Chondrocyte (in vitro differentiated cells): ENCODE measurements around the gene NECTIN1. TPM values are rescaled to one million over a fixed set of nuclear protein-coding genes. Genes with fewer than 3 reads are reported as not detected.

ENCODE experiments used
- DNase-seq: peaks from one replicate; pipeline ENCODE4 v3.0.0; 2021; ENCODE audit warnings: mixed read lengths, low spot score
- H3K27ac Mint-ChIP-seq: one replicate; pipeline ENCODE4 v1.8.0; 2021; ENCODE audit warnings: mild to moderate bottlenecking, moderate library complexity, mixed read lengths; ENCODE audit not compliant: unreplicated experiment
- H3K27me3 Mint-ChIP-seq: 2 replicates; pipeline ENCODE4 v1.8.0; 2021; ENCODE audit warnings: low read depth, mixed read lengths
- H3K36me3 Mint-ChIP-seq: 2 replicates; pipeline ENCODE4 v1.8.0; 2021; ENCODE audit warnings: low read depth, mixed read lengths
- H3K4me1 Mint-ChIP-seq: 2 replicates; pipeline ENCODE4 v1.8.0; 2021; ENCODE audit warnings: low read depth, mild to moderate bottlenecking, mixed read lengths
- H3K4me3 Mint-ChIP-seq: one replicate; pipeline ENCODE4 v1.8.0; 2021; ENCODE audit warnings: mild to moderate bottlenecking, moderate library complexity, mixed read lengths; ENCODE audit not compliant: unreplicated experiment
- H3K9me3 Mint-ChIP-seq: 2 replicates; pipeline ENCODE4 v1.8.0; 2021; ENCODE audit warnings: low read depth, mixed read lengths
- total RNA-seq: library from RNA; stranded (reverse); gene quantifications from 3 replicates; pipeline ENCODE4 v1.2.1, GENCODE V29; 2021
- TF ChIP-seq, protein P1 (sequence below): fragments of 200-600 bp; sonication (generic); IDR thresholded peaks from 2 replicates; pipeline ENCODE4 v1.5.0; 2021; ENCODE audit warnings: antibody characterized with exemption, mild to moderate bottlenecking, moderate library complexity

NECTIN1 gene
- total RNA-seq, 1 donor from 2014 or later = 9.1 TPM

DNA sequence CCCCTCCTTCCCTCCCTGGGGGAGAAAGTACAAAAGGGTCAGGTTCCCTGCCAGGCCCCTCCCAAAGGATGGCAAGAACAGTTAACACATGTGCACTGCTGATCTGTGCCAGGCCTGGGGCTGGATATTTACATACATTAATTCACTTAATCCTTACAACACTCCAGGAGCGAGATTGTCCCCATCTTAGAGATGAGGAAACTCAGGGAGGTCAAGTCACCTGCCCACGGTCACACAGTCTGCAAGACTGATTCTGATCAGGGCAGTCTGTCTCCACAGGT lies 36.5 kb downstream of the NECTIN1 start:
- Mint-ChIP-seq H3K27ac (no peak overlapping the region), H3K36me3 (no peaks in the 10 kb centered on the region), H3K27me3 (no peaks in the 10 kb centered on the region), H3K4me1 (no peaks in the 10 kb centered on the region), H3K4me3 (no peak overlapping the region), H3K9me3 (no peaks in the 10 kb centered on the region)
- DNase-seq = no peak
- TF ChIP-seq, protein P1, sequence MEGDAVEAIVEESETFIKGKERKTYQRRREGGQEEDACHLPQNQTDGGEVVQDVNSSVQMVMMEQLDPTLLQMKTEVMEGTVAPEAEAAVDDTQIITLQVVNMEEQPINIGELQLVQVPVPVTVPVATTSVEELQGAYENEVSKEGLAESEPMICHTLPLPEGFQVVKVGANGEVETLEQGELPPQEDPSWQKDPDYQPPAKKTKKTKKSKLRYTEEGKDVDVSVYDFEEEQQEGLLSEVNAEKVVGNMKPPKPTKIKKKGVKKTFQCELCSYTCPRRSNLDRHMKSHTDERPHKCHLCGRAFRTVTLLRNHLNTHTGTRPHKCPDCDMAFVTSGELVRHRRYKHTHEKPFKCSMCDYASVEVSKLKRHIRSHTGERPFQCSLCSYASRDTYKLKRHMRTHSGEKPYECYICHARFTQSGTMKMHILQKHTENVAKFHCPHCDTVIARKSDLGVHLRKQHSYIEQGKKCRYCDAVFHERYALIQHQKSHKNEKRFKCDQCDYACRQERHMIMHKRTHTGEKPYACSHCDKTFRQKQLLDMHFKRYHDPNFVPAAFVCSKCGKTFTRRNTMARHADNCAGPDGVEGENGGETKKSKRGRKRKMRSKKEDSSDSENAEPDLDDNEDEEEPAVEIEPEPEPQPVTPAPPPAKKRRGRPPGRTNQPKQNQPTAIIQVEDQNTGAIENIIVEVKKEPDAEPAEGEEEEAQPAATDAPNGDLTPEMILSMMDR = no peak

DNA sequence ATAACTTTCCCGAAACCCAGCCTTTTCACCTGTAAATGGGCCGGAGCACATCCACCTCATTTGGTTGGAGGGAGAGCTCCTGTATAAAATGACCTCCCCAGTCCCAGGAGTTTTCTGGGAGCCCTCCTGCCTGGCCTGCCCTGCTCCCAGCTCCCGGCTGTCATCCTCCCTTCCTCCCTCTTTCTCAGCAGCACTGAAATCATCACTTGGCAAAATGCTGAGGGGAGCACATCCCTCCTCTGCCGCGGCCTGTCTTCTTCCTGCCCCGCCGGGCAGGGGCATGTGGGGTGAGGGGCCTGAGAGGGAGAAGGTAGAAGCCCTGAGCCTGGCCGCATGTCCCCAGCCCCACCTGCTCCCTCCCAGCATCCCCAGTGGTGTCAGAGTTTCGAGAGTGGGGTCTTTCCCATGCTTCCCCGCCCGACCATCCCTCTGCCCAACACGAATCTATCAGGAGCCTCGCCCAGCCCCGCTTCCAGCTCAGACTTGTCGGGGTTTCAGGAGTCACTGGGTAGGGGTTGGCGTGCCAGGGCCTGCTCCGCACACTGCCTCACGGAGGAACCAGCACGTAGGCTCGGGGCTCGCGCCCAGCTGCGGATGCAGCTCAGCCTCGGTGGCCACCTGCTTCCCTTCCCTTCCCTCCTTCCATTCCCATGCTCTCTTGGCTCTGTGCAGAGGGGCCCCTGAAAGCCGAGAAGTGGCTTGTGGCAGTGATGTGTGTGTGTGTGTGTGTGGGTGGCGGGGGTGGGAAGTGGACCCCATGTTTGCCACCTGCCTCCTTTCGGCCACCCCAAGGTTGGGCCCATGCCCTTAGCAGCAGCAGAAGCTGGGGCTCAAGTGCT lies 37.1 kb downstream of the NECTIN1 start:
- Mint-ChIP-seq H3K4me3 (no peak overlapping the region), H3K27ac (no peak overlapping the region)

DNA sequence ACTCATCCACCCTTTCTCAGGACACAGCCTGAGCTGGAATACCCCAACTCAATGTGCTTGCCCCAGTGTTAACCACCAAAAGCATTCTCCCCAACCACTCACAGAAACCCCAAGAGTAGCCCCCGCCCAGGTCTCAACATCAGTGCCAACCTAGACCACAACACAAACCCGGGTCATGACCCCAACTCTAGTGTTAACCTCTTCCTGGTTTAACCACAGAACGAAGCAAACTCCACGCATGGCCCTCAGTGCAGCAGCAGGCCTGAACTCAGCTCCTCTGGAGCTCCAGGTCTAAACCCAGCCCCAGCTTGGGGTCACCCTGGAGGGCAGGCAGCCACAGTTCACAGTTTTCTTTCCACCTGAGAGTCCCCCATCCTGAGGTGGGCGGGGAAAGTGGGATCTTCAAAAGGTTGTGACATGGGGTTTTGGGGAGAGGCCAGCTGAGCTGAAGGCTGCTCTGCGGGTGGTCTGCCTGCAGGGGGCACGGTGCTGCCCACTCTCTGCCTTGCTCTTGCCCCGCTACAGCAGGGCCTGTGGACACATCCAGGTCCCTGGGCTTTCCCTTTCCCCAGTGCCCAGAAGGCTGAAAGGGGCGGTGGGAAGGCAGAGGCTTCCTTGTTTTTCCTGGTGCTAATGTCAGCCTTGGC lies 37.9 kb downstream of the NECTIN1 start:
- H3K4me3 Mint-ChIP-seq = no peak overlapping the region
- no peak overlapping the region for H3K27ac Mint-ChIP-seq
- DNase-seq = no peak
- TF ChIP-seq, protein P1 = no peak
- no peaks in the 10 kb centered on the region for H3K9me3 Mint-ChIP-seq
- H3K36me3 Mint-ChIP-seq = no peaks in the 10 kb centered on the region
- H3K4me1 Mint-ChIP-seq = no peaks in the 10 kb centered on the region
- H3K27me3 Mint-ChIP-seq = no peaks in the 10 kb centered on the region

More for the DNA sequence above, 37.1 kb downstream of the NECTIN1 start:
- DNase-seq = no peak
- Mint-ChIP-seq H3K36me3 (no peaks in the 10 kb centered on the region), H3K9me3 (no peaks in the 10 kb centered on the region), H3K4me1 (no peaks in the 10 kb centered on the region), H3K27me3 (no peaks in the 10 kb centered on the region)
- TF ChIP-seq, protein P1 = no peak

DNA sequence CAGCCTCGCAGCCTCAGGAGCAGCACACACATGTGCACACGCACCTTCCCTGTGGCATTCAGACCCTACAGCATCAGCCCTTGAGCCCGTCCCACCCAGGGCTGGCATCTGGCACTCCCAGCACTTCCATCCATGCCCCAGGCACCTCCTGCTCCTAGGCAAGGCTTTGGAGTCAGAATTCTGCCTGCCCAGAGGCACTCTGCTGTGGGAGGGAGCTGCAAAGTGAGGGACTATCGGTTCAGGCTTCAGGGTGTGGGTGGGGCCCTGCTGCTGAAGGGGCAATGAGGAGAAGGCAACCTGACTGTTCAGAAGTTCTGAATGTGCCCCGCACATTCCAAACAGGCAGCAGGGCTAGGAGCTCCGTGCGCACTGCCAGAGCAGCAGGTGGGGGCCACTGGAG lies 39.7 kb downstream of the NECTIN1 start:
- Mint-ChIP-seq H3K27ac (no peak overlapping the region), H3K27me3 (no peaks in the 10 kb centered on the region), H3K4me3 (no peak overlapping the region), H3K4me1 (peaks cover 1% of the 10 kb centered on the region), H3K36me3 (no peaks in the 10 kb centered on the region), H3K9me3 (no peaks in the 10 kb centered on the region)
- TF ChIP-seq, protein P1 = no peak
- no peak for DNase-seq

DNA sequence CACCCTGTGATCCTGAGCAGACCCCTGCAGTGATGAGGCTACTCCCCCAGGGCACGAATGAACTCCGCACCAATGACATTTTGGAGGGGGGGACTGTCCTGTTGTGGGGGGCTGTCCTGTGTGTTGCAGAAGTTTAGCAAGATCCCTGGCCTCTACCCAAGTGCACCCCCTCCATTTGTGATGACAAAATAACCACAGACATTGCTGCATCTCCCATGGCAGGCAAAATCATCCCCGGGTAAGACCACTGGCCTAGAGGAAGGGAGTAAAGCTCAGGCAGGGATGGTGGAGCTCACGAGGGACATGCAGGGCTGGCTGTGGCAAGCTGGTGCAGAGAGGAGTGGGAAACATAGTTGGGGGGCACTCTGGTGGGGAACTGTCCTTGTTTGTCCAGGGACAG lies 40.6 kb downstream of the NECTIN1 start:
- no peak for DNase-seq
- Mint-ChIP-seq H3K4me1 (peaks cover 3% of the 10 kb centered on the region), H3K4me3 (no peak overlapping the region), H3K27ac (no peak overlapping the region), H3K27me3 (no peaks in the 10 kb centered on the region), H3K9me3 (no peaks in the 10 kb centered on the region), H3K36me3 (no peaks in the 10 kb centered on the region)
- TF ChIP-seq, protein P1 = no peak
